ENCODE data around the gene PLA2G4A. TPM values are rescaled to one million over a fixed set of nuclear protein-coding genes. Genes with fewer than 3 reads are reported as not detected.

The PLA2G4A gene
- total RNA-seq, 4 donors from 2014 or later: 8.7 to 32.7 (median 19.5) TPM

- H3K36me3 ChIP-seq: no peaks in the 10 kb centered on the region
- H3K4me1 ChIP-seq: no peaks in the 10 kb centered on the region
- no peak overlapping the region for H3K27ac ChIP-seq
- H3K4me3 ChIP-seq: no peak overlapping the region
- intact Hi-C loops (cut with DNase I; ENCODE audit: low total_unique reads): no loop called here
- H3K27me3 ChIP-seq: no peaks in the 10 kb centered on the region
- TF ChIP-seq, protein P1, sequence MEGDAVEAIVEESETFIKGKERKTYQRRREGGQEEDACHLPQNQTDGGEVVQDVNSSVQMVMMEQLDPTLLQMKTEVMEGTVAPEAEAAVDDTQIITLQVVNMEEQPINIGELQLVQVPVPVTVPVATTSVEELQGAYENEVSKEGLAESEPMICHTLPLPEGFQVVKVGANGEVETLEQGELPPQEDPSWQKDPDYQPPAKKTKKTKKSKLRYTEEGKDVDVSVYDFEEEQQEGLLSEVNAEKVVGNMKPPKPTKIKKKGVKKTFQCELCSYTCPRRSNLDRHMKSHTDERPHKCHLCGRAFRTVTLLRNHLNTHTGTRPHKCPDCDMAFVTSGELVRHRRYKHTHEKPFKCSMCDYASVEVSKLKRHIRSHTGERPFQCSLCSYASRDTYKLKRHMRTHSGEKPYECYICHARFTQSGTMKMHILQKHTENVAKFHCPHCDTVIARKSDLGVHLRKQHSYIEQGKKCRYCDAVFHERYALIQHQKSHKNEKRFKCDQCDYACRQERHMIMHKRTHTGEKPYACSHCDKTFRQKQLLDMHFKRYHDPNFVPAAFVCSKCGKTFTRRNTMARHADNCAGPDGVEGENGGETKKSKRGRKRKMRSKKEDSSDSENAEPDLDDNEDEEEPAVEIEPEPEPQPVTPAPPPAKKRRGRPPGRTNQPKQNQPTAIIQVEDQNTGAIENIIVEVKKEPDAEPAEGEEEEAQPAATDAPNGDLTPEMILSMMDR (IDR thresholded peaks at IDR 0.05): no peak
- TF ChIP-seq POLR2A (IDR thresholded peaks at IDR 0.05): no peak
- DNase-seq: no peak
- H3K9me3 ChIP-seq: no peaks in the 10 kb centered on the region
Observed at GRCh38 chr1:186899577-186899976, 70.8 kb downstream of the PLA2G4A start.

GRCh38 chr1:186899977-186900376 lies 71.2 kb downstream of the PLA2G4A start:
- no peak for TF ChIP-seq POLR2A (IDR thresholded peaks at IDR 0.05)
- TF ChIP-seq, protein P1 (IDR thresholded peaks at IDR 0.05): no peak
- intact Hi-C loops (cut with DNase I; ENCODE audit: low total_unique reads): no loop called here

GRCh38 chr1:186900539-186901237 lies 71.9 kb downstream of the PLA2G4A start:
- Histone ChIP-seq H3K27me3 (no peaks in the 10 kb centered on the region), H3K9me3 (no peaks in the 10 kb centered on the region), H3K36me3 (no peaks in the 10 kb centered on the region), H3K27ac (peak overlapping the region; percentile 34 to 49), H3K4me1 (no peaks in the 10 kb centered on the region), H3K4me3 (no peak overlapping the region)
- TF ChIP-seq, protein P1 (IDR thresholded peaks at IDR 0.05): no peak
- TF ChIP-seq POLR2A (IDR thresholded peaks at IDR 0.05): no peak
- DNase-seq: no peak
- intact Hi-C loops (cut with DNase I; ENCODE audit: low total_unique reads): no loop called here

More at GRCh38 chr1:186899977-186900376, 71.2 kb downstream of the PLA2G4A start:
- H3K4me1 ChIP-seq: no peaks in the 10 kb centered on the region
- no peak overlapping the region for H3K4me3 ChIP-seq
- H3K36me3 ChIP-seq: no peaks in the 10 kb centered on the region
- H3K27ac ChIP-seq: peak overlapping the region in 1 of 2 donors; percentile 49
- DNase-seq: no peak
- no peaks in the 10 kb centered on the region for H3K27me3 ChIP-seq
- H3K9me3 ChIP-seq: no peaks in the 10 kb centered on the region

- TF ChIP-seq POLR2A (IDR thresholded peaks at IDR 0.05): no peak
- TF ChIP-seq, protein P1 (IDR thresholded peaks at IDR 0.05): no peak
- Histone ChIP-seq H3K27ac (no peak overlapping the region), H3K36me3 (no peaks in the 10 kb centered on the region)
Observed at GRCh38 chr1:186901631-186902030, 72.9 kb downstream of the PLA2G4A start.

DNA sequence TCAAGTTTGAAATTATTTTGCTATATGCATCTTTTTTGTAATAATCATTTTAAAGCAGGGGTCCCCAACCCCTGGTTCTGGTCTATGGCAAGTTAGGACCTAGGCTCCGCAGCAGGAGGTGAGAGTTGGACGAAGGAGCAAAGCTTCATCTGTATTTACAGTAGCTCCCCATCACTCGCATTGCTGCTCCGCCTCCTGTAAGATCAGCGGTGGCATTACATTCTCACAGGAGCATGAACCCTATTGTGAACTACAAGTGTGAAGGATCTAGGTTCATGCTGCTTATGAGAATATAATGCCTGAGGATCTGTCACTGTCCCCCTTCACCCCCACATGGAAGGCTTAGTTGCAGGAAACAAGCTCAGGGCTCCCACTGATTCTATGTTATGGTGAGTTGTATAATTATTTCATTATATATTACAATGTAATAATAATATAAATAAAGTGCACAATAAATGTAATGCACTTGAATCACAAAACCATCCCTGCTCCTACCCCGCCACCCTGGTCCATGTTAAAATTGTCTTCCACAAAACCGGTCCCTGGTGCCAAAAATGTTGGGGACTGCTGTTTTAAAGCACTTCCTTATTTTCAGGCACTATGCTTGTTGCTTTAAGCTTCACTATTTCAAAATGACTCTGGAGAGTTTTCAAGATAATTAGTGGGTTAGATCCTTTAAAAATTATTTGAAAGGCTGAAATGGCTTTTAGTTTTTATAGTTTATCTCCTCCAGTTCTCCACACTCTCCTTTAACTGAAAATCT lies 74.8 kb downstream of the PLA2G4A start:
- no peaks in the 10 kb centered on the region for H3K27me3 ChIP-seq
- DNase-seq: no peak
- intact Hi-C loops (cut with DNase I; ENCODE audit: low total_unique reads): no loop called here
- no peaks in the 10 kb centered on the region for H3K9me3 ChIP-seq
- no peaks in the 10 kb centered on the region for H3K4me1 ChIP-seq
- TF ChIP-seq, protein P1 (IDR thresholded peaks at IDR 0.05): no peak
- no peak for TF ChIP-seq POLR2A (IDR thresholded peaks at IDR 0.05)
- no peak overlapping the region for H3K27ac ChIP-seq
- H3K4me3 ChIP-seq: no peak overlapping the region
- no peaks in the 10 kb centered on the region for H3K36me3 ChIP-seq

More at GRCh38 chr1:186901631-186902030, 72.9 kb downstream of the PLA2G4A start:
- Histone ChIP-seq H3K4me1 (no peaks in the 10 kb centered on the region), H3K9me3 (no peaks in the 10 kb centered on the region), H3K4me3 (no peak overlapping the region), H3K27me3 (no peaks in the 10 kb centered on the region)
- intact Hi-C loops (cut with DNase I; ENCODE audit: low total_unique reads): no loop called here
- DNase-seq: no peak
